Fibroblast of lung (primary cell): ENCODE results near the gene MESD. TPM values are rescaled to one million over a fixed set of nuclear protein-coding genes. Genes with fewer than 3 reads are reported as not detected.

Experiments
- DNase-seq, 2 donors: peaks; one replicate each; pipeline versions ENCODE4 v3.0.0 to v3.0.0-alpha.2; 2010; ENCODE audit warnings: low read depth in 2 of 2
- H2AFZ ChIP-seq: 2 replicates; pipeline ENCODE4 v1.5.1; 2012; ENCODE audit warnings: low read length, control low read depth, inconsistent platforms
- H3K27ac ChIP-seq: 2 replicates; pipeline ENCODE4 v1.5.1; 2011; ENCODE audit warnings: low read length, control low read depth; ENCODE audit not compliant: insufficient read depth
- H3K27me3 ChIP-seq: 2 replicates; pipeline ENCODE4 v1.5.1; 2011; ENCODE audit warnings: mild to moderate bottlenecking, low read length; ENCODE audit not compliant: control insufficient read depth, insufficient read depth
- H3K36me3 ChIP-seq: 2 replicates; pipeline ENCODE4 v1.5.1; 2011; ENCODE audit warnings: low read length; ENCODE audit not compliant: control insufficient read depth, insufficient read depth
- H3K4me1 ChIP-seq: 2 replicates; pipeline ENCODE4 v1.5.1; 2011; ENCODE audit warnings: low read length; ENCODE audit not compliant: control insufficient read depth, insufficient read depth; ENCODE audit errors: extremely low read depth
- H3K4me2 ChIP-seq: 2 replicates; pipeline ENCODE4 v1.5.1; 2011; ENCODE audit warnings: low read length, control low read depth; ENCODE audit not compliant: insufficient read depth; ENCODE audit errors: extremely low read depth
- H3K4me3 ChIP-seq, 4 experiments: fragments of 200-600 bp in 1 of 4; sonication (generic) in 1 of 4; replicated peaks in 1 of 4; 2 replicates each; pipeline ENCODE4 v1.5.1; 2011 to 2016; ENCODE audit warnings: low read length in 4 of 4, low read depth in 3 of 4, mild to moderate bottlenecking in 3 of 4, control low read depth in 2 of 4, inconsistent platforms in 1 of 4, mixed read lengths in 1 of 4; ENCODE audit not compliant: insufficient read depth in 1 of 4; ENCODE audit errors: control extremely low read depth in 1 of 4
- H3K79me2 ChIP-seq: 2 replicates; pipeline ENCODE4 v1.5.1; 2012; ENCODE audit warnings: mild to moderate bottlenecking, low read length, inconsistent platforms; ENCODE audit not compliant: control insufficient read depth, insufficient read depth
- H3K9ac ChIP-seq: 2 replicates; pipeline ENCODE4 v1.5.1; 2011; ENCODE audit warnings: mild to moderate bottlenecking, low read length, control low read depth; ENCODE audit not compliant: insufficient read depth
- H3K9me3 ChIP-seq: 2 replicates; pipeline ENCODE4 v1.5.1; 2012; ENCODE audit warnings: low read depth, low read length; ENCODE audit not compliant: control insufficient read depth, insufficient read depth
- H4K20me1 ChIP-seq: 2 replicates; pipeline ENCODE4 v1.5.1; 2011; ENCODE audit warnings: low read length; ENCODE audit not compliant: control insufficient read depth, insufficient read depth; ENCODE audit errors: extremely low read depth
- EZH2 ChIP-seq: IDR thresholded peaks from 2 replicates; pipeline ENCODE4 v1.5.1; 2012; ENCODE audit warnings: low read length, control low read depth, mild to moderate bottlenecking; ENCODE audit errors: missing control alignments
- polyA plus RNA-seq, 2 donors: library from polyadenylated mRNA; depleted of rRNA in 1 of 2; stranded (reverse) in 1 of 2; unstranded in 1 of 2; fragments of >200 nt; gene quantifications; 2 replicates each; pipeline ENCODE4 v1.2.1, GENCODE V29; 2011 to 2012; ENCODE audit warnings: missing spikeins in 1 of 2
- total RNA-seq: library from RNA; depleted of rRNA; stranded (reverse); fragments of >200 nt; gene quantifications from 2 replicates; pipeline ENCODE4 v1.2.1, GENCODE V29; 2014
- TF ChIP-seq, protein P1 (sequence below), 2 donors: IDR thresholded peaks in 1 of 2; conservative IDR thresholded peaks in 1 of 2; 1 replicate in 1 of 2; 2 replicates in 1 of 2; pipeline ENCODE4 v1.5.1; 2011 to 2012; ENCODE audit warnings: low read length in 2 of 2, control low read depth in 1 of 2, inconsistent platforms in 1 of 2, low read depth in 1 of 2, mild to moderate bottlenecking in 1 of 2

MESD gene
- total and polyA plus RNA-seq, 2 donors (not counting 1 experiment from before 2014, with no cell fraction given) = 21.3 to 26.0 TPM

DNA sequence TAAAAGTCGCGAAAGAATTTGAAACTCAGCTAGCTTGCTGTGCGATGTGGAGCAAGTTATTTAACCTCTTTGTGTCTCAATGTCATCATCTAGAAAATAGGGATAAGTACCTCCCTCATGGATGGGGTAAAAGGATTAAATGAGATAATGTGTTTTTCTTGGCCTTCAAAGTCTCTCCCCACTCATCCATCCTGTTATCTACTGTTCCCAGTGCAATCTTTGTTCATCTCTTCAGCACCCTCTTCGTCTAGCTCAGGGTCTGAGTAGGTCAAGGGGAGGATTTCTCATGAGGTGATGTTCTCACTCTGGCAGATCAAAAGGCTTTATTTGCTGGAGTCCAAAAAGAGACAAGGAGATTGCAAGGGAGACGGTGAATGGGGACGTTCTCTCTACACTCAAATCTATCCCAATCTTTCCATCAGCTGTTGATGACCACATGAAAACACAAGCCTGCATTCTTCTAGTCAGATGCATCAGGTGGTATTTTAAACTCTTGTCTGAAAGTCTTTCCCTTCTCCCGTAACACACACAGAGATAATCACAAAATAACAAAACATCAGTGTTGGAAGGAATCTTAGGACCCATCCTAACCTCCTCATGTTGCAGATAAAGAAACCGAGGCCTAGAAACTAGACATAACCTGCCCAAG, 1.3 kb downstream of the MESD start:
- Histone ChIP-seq H3K27ac (peak overlapping the region; percentile 66), H2AFZ (no peak overlapping the region), H3K36me3 (no peaks in the 10 kb centered on the region), H3K79me2 (peaks cover 47% of the 10 kb centered on the region), H4K20me1 (no peaks in the 10 kb centered on the region), H3K4me3 (peak overlapping the region; percentile 78 to 98 (median 92)), H3K9me3 (no peaks in the 10 kb centered on the region), H3K4me2 (peak overlapping the region; percentile 95), H3K27me3 (no peaks in the 10 kb centered on the region), H3K9ac (no peak overlapping the region), H3K4me1 (peaks cover 9% of the 10 kb centered on the region)
- peak in 1 of 2 donors; percentile 14 for DNase-seq
- TF ChIP-seq, protein P1, sequence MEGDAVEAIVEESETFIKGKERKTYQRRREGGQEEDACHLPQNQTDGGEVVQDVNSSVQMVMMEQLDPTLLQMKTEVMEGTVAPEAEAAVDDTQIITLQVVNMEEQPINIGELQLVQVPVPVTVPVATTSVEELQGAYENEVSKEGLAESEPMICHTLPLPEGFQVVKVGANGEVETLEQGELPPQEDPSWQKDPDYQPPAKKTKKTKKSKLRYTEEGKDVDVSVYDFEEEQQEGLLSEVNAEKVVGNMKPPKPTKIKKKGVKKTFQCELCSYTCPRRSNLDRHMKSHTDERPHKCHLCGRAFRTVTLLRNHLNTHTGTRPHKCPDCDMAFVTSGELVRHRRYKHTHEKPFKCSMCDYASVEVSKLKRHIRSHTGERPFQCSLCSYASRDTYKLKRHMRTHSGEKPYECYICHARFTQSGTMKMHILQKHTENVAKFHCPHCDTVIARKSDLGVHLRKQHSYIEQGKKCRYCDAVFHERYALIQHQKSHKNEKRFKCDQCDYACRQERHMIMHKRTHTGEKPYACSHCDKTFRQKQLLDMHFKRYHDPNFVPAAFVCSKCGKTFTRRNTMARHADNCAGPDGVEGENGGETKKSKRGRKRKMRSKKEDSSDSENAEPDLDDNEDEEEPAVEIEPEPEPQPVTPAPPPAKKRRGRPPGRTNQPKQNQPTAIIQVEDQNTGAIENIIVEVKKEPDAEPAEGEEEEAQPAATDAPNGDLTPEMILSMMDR (conservative IDR thresholded peaks at IDR 0.05 in 1 of 2, IDR thresholded peaks at IDR 0.05 in 1 of 2; ENCODE audit: low read depth in 1 of 2, low read length in 2 of 2) = no peak
- no peak for TF ChIP-seq EZH2

DNA sequence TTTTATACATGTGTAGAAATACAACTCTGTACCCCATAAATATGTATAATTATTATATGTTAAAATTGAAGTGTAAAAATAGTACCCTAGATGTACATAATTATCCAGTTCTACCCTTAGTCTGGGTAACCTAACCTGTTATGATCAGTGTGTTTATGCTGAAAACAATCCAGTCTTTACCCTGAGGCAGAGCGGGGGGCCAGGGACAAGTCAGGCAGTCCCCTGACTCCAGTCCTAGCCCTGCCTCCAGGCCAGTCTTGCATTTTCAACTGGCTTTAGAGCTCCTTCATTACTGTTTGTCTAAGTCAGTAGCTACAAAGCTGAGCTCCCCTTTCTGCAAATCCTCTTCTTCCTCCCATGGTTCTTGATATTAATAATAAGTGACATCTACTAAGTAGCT, 3.1 kb downstream of the MESD start:
- Histone ChIP-seq H3K4me2 (no peak overlapping the region), H3K9me3 (no peaks in the 10 kb centered on the region), H3K79me2 (peaks cover 52% of the 10 kb centered on the region), H3K27ac (no peak overlapping the region), H4K20me1 (no peaks in the 10 kb centered on the region), H2AFZ (no peak overlapping the region), H3K36me3 (peaks cover 2% of the 10 kb centered on the region), H3K9ac (no peak overlapping the region), H3K4me3 (no peak overlapping the region), H3K27me3 (no peaks in the 10 kb centered on the region), H3K4me1 (peaks cover 9% of the 10 kb centered on the region)
- no peak for DNase-seq
- TF ChIP-seq, protein P1 (conservative IDR thresholded peaks at IDR 0.05 in 1 of 2, IDR thresholded peaks at IDR 0.05 in 1 of 2; ENCODE audit: low read depth in 1 of 2, low read length in 2 of 2) = no peak

DNA sequence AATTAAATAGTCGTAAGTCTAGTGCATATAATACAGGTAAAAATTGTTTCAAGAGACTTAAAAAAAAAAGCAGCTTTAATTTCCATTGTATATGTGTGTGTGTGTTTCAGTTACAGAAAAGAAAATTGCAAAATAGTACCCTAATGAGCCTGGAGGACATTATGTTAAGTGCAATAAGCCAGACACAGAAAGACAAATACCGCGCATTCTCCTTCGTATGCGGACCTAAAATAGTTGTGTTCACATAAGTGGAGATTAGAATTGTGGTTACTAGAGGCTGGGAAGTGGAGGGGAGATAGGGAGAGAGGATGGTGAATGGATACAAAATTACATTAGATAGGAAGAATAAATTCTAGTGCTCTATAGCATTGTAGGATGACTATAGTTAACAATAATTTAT, 3.6 kb downstream of the MESD start:
- H2AFZ ChIP-seq = no peak overlapping the region
- TF ChIP-seq, protein P1 (conservative IDR thresholded peaks at IDR 0.05 in 1 of 2, IDR thresholded peaks at IDR 0.05 in 1 of 2; ENCODE audit: low read depth in 1 of 2, low read length in 2 of 2) = no peak
- TF ChIP-seq EZH2 = no peak
- no peak overlapping the region for H3K4me2 ChIP-seq
- DNase-seq = no peak
- H3K4me1 ChIP-seq = peaks cover 5% of the 10 kb centered on the region
- H3K27ac ChIP-seq = no peak overlapping the region
- H3K9ac ChIP-seq = no peak overlapping the region
- no peak overlapping the region for H3K4me3 ChIP-seq
- no peaks in the 10 kb centered on the region for H3K9me3 ChIP-seq
- H3K79me2 ChIP-seq = peaks cover 52% of the 10 kb centered on the region
- H3K27me3 ChIP-seq = no peaks in the 10 kb centered on the region
- H4K20me1 ChIP-seq = no peaks in the 10 kb centered on the region
- peaks cover 2% of the 10 kb centered on the region for H3K36me3 ChIP-seq
